Lower lobe of right lung (tissue), 2 donors: ENCODE data around the gene REX1BD. TPM values are rescaled to one million over a fixed set of nuclear protein-coding genes. Genes with fewer than 3 reads are reported as not detected.

ENCODE experiments used
- ATAC-seq, 2 donors: fragments of 200-7000 bp; cut with Tn5 transposase; one replicate each; pipeline ENCODE4 v1.9.1; 2020 to 2022; ENCODE audit warnings: mild to moderate bottlenecking in 2 of 2, moderate library complexity in 2 of 2
- DNase-seq: peaks from one replicate; pipeline ENCODE4 v3.0.0-alpha.2; 2020
- H3K27ac ChIP-seq: fragments of 200-600 bp; one replicate; pipeline ENCODE4 v1.8.0; 2022
- H3K27me3 ChIP-seq: fragments of 200-600 bp; one replicate; pipeline ENCODE4 v1.8.0; 2022; ENCODE audit warnings: low read depth
- H3K36me3 ChIP-seq: fragments of 200-600 bp; one replicate; pipeline ENCODE4 v1.8.0; 2022; ENCODE audit warnings: mild to moderate bottlenecking
- H3K4me1 ChIP-seq: fragments of 200-600 bp; one replicate; pipeline ENCODE4 v1.8.0; 2022
- H3K4me3 ChIP-seq: fragments of 200-600 bp; one replicate; pipeline ENCODE4 v1.8.0; 2022; ENCODE audit warnings: mild to moderate bottlenecking
- H3K9me3 ChIP-seq: fragments of 200-600 bp; one replicate; pipeline ENCODE4 v1.8.0; 2022
- intact Hi-C: fragments of 100-400 bp; cut with DNase I; formaldehyde crosslinking; loops from one replicate; pipeline ENCODE4 v1.11.0; 2022
- total RNA-seq: library from RNA; stranded (reverse); fragmentation: NEBNext Ultra II Directional; extraction: Animal tissue kit (Norgen Biotek cat#: 25700); gene quantifications from one replicate; pipeline ENCODE4 v1.2.1, GENCODE V29; 2021
- TF ChIP-seq, protein P1 (sequence below): fragments of 200-600 bp; IDR thresholded peaks from one replicate; pipeline ENCODE4 v1.8.0; 2022; ENCODE audit warnings: antibody characterized with exemption, mild to moderate bottlenecking
- donor health status: DM: no; HTN: yes; CAD: no; lungs with severe emphysema.

REX1BD gene
- total RNA-seq, 1 donor from 2014 or later = 60.4 TPM

DNA sequence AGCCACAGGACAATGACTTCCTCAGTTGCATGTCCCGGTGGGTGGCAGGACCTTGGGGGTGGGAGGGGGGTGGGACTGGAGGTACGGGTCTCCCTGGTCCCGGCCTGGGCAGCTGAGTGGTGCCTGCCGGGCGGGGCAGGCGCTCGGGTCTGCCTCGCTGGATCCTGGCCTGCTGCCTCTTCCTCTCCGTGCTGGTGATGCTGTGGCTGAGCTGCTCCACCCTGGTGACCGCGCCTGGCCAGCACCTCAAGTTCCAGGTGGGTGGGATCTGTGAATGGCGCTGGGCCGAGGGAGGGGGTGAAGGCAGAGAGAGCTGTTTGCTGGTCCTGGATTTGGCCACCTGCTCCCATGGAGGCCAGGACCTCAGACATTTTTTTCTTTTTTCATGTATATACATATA lies 29.6 kb downstream of the REX1BD start:
- H3K27me3 ChIP-seq = peaks cover 34% of the 10 kb centered on the region

DNA sequence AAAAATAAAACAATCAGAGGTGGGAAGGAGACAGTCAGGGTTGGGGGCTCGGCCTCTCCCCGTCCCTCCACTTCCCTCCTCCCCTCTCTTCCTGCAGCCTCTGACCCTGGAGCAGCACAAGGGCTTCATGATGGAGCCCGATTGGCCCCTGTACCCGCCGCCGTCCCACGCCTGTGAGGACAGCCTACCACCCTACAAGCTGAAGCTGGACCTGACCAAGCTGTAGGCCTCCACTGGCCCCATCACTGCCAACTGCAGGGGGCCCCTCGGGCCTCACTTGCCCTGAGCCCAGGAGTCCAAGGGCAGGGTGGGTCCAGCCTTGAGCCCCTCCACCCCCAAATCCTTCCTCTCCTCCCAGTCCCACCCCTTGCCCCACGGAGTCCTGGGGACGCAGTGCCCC lies 31.7 kb downstream of the REX1BD start:
- TF ChIP-seq, protein P1, sequence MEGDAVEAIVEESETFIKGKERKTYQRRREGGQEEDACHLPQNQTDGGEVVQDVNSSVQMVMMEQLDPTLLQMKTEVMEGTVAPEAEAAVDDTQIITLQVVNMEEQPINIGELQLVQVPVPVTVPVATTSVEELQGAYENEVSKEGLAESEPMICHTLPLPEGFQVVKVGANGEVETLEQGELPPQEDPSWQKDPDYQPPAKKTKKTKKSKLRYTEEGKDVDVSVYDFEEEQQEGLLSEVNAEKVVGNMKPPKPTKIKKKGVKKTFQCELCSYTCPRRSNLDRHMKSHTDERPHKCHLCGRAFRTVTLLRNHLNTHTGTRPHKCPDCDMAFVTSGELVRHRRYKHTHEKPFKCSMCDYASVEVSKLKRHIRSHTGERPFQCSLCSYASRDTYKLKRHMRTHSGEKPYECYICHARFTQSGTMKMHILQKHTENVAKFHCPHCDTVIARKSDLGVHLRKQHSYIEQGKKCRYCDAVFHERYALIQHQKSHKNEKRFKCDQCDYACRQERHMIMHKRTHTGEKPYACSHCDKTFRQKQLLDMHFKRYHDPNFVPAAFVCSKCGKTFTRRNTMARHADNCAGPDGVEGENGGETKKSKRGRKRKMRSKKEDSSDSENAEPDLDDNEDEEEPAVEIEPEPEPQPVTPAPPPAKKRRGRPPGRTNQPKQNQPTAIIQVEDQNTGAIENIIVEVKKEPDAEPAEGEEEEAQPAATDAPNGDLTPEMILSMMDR = no peak
- Histone ChIP-seq H3K27ac (no peak overlapping the region), H3K9me3 (no peaks in the 10 kb centered on the region), H3K4me3 (no peak overlapping the region), H3K4me1 (no peaks in the 10 kb centered on the region), H3K36me3 (no peaks in the 10 kb centered on the region), H3K27me3 (peaks cover 13% of the 10 kb centered on the region)
- ATAC-seq (no peak), DNase-seq (no peak)
- intact Hi-C loops = no loop called here

More for the DNA sequence above, 29.6 kb downstream of the REX1BD start:
- Histone ChIP-seq H3K4me1 (no peaks in the 10 kb centered on the region), H3K9me3 (no peaks in the 10 kb centered on the region), H3K27ac (no peak overlapping the region), H3K4me3 (no peak overlapping the region), H3K36me3 (no peaks in the 10 kb centered on the region)
- ATAC-seq = no peak
- intact Hi-C loops = no loop called here
- TF ChIP-seq, protein P1 = no peak
- no peak for DNase-seq

DNA sequence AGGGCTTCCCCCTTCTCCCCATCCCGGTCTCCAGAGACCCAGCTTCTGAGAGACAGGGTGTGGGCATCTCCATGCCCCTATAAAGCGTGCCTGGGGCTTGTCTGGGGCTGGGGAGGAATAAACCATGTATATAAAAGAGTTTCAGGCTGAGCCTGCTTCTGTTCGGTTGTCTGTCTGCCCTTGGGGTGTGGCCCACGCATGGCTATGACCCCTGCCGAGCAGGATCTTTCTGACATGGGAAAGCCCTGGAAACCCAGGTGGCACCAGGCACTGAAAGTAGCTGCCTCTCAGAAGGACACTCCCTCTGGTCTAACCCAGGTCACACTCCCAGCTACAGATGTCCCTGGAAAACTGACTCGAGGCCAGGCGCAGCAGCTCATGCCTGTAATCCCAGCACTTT lies 32.3 kb downstream of the REX1BD start:
- no peak for DNase-seq
- no peaks in the 10 kb centered on the region for H3K36me3 ChIP-seq
- peaks cover 9% of the 10 kb centered on the region for H3K27me3 ChIP-seq
- no peaks in the 10 kb centered on the region for H3K9me3 ChIP-seq
- H3K27ac ChIP-seq = no peak overlapping the region
- TF ChIP-seq, protein P1 = no peak
- no peak overlapping the region for H3K4me3 ChIP-seq
- ATAC-seq = no peak
- intact Hi-C loops = no loop called here
- H3K4me1 ChIP-seq = no peaks in the 10 kb centered on the region

DNA sequence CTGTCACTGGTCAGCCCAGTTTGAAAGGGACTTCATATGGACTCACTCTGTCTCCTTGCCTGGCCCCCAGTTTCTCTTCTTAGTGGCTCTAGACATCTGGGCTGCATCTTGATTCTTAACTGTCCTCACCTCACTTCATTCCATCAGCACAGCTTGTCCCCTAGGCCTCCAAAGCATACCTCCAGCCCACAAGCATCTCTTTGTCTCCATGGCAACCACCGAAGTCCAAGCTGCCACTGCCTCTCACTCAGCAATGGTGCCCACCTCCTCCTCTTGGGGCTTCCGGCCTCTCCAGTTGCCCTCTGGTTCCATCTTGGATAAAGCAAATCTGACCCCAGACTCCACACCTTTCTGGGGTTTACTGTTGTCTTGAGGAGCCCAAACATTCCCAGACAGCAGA lies 38.3 kb downstream of the REX1BD start:
- ATAC-seq = no peak
- H3K4me1 ChIP-seq = no peaks in the 10 kb centered on the region
- DNase-seq = no peak
- TF ChIP-seq, protein P1 = no peak
- no peak overlapping the region for H3K4me3 ChIP-seq
- intact Hi-C loops = no loop called here
- no peak overlapping the region for H3K27ac ChIP-seq
- H3K36me3 ChIP-seq = no peaks in the 10 kb centered on the region
- no peaks in the 10 kb centered on the region for H3K27me3 ChIP-seq
- no peaks in the 10 kb centered on the region for H3K9me3 ChIP-seq

DNA sequence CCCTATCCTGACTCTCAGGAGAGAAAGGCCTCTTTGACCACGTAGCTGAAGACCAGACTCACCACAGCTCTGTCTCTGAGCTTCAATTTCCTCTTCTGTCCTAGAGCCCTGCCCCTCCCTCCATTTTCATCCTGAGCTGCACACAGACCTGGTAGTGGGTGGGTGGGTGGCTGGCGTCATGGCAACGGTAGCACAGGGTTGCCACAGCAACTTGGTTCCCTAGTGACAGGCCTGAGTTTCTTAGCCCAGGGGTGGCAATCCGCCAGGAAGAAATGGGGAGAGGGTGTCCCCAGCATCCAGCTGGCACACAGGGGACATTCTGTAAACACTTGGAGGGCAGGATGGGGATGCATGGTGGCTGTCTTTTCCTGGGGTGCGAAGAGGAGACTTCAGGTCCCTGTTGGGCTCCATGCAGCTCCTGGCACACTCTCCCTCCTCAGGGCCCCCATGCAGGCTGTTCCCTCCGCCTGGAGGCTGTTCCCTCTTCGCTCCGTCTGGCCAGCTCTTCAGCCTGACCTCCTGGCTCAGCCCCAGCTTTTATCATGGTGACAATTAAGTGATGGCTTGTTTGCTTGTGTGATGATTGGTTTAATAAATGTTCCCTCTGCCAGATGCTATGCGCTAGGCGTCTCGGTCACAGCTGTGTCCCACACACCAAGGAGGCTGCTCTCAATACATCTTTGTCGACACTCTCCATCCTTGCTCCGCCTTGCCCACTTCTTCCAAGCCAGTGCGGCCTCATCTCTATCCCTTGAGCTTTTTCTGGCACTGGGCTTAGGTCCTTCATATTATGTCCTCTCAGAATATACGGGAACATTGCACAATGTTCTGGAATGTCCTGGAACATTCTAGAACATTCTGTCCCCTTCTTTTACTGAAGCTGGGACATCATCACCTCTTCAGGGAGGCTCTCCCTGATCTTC lies 40.8 kb downstream of the REX1BD start:
- Histone ChIP-seq H3K36me3 (no peaks in the 10 kb centered on the region), H3K9me3 (no peaks in the 10 kb centered on the region), H3K27me3 (no peaks in the 10 kb centered on the region), H3K4me1 (no peaks in the 10 kb centered on the region), H3K4me3 (no peak overlapping the region), H3K27ac (no peak overlapping the region)
- intact Hi-C loops = no loop called here
- no peak for DNase-seq
- peak; percentile 31 to 76 for ATAC-seq
- TF ChIP-seq, protein P1 = no peak
